ENCODE data around the gene ZSCAN23. TPM values are rescaled to one million over a fixed set of nuclear protein-coding genes. Genes with fewer than 3 reads are reported as not detected.
A peak's percentile ranks its signal among the peaks of the same experiment; 100 is the strongest.
"Not testable (repeated sequence)": the region's sequence is repeated elsewhere in the genome, so short reads cannot be mapped to it uniquely, and the experiment has no call there.

Gene ZSCAN23
- total RNA-seq, 1 donor from 2014 or later, result 1.5 TPM

GRCh38 chr6:28442586-28442985, 705 bp downstream of the ZSCAN23 start:
- DNase-seq (ENCODE audit: low spot score), result no peak

- DNase-seq (ENCODE audit: low spot score), result no peak
Measured at GRCh38 chr6:28436404-28436803, 6.9 kb downstream of the ZSCAN23 start.

DNA sequence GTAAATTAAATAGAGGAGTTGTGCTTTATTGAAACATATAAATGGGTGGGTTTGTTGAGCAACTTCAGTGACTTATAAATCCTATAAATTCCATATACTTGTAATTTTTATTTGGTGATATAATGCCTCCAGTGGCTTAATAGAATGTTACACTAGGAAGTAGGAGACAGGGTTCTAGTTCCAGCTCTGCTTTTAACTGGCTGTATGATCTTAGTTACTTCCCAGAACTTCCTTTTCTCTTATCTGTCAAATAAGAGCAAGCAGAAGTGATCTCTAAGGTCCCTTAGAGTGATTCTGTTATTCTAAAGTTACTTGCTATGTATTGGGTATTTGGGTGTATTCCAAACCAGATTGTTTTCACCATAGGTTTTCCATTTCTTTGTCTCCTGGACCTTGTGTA, 10.2 kb downstream of the ZSCAN23 start:
- DNase-seq (ENCODE audit: low spot score), result no peak

- DNase-seq (ENCODE audit: low spot score), result no peak
Measured at GRCh38 chr6:28429781-28430180, 13.5 kb downstream of the ZSCAN23 start.

GRCh38 chr6:28425944-28426541, 17.2 kb downstream of the ZSCAN23 start:
- DNase-seq (ENCODE audit: low spot score), result no peak

DNA sequence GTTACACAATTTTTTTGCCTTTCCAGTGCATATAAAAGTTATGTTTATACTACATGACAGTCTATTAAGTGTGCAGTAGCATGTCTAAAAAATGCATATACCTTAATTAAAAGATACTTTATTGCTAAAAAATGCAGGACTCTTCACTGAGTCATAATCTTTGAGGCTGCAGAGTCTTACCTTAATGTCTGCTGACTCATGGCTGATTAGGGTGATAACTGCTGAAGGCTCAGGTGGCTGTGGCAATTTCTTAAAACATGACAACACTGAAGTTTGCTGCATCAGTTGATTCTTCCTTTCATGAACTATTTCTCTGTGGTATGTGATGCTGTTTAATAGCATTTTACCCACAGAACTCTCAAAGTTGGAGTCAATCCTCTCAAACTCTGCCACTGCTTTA, 19.1 kb downstream of the ZSCAN23 start:
- no peak for DNase-seq (ENCODE audit: low spot score)

- no peak for DNase-seq (ENCODE audit: low spot score)
Measured at GRCh38 chr6:28423546-28423945, 19.7 kb downstream of the ZSCAN23 start.

DNA sequence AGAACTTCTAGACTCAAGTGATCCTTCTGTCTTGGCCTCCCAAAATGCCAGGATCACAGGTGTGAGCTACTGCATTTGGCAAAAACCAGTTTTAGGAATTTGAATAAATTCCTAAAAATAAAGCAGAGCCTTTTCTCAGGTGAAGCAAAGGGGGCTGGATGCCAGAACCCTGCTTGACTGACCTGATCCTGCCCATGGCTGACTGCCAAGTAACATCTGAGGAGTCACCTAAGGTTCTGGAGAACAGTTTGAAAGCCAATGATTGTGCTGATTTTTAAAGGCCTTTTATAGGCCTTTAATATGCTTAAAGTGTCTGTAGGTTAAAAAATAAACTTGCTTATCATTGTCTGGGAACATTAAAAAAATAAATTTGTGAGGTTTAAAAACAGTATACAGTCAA, 29.6 kb downstream of the ZSCAN23 start:
- DNase-seq (ENCODE audit: low spot score), result no peak

- DNase-seq (ENCODE audit: low spot score), result no peak
Measured at GRCh38 chr6:28410767-28411166, 32.5 kb downstream of the ZSCAN23 start.

DNA sequence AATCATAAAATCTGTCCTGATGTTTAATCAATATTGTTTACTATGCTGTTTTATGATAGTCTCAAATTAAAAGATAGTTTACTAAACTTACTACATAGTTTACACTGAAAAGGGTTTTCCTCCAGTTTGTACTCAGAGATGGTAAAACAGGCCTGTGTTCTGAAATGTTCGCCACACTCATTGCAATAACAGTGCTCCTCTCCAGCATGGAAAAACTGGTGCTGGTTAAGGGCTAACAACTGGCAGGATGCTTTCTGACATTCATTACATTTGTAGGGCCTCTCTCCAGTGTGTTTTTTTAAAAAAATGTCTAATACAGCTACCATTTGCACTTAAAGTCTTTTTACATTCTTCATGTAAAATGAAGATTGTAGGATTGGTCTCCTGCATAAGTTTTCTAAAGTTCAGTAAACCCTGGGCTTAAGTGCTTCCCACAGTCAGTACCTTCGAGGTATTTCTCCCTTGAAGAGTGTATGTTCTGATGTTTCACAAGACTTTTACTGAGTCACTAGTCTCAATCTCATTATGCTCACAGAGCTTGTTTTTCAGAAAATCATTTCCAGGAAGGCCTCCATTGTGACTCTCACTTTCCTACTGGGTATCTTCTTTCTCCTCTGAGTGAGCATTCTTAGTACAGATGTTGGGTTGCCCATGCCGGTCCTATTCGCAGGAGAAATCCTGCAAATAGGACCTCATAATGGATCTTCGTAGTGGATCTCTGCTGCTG, 35.1 kb downstream of the ZSCAN23 start:
- DNase-seq (ENCODE audit: low spot score), result no peak

GRCh38 chr6:28407401-28407800, 35.9 kb downstream of the ZSCAN23 start:
- DNase-seq (ENCODE audit: low spot score), result no peak

DNA sequence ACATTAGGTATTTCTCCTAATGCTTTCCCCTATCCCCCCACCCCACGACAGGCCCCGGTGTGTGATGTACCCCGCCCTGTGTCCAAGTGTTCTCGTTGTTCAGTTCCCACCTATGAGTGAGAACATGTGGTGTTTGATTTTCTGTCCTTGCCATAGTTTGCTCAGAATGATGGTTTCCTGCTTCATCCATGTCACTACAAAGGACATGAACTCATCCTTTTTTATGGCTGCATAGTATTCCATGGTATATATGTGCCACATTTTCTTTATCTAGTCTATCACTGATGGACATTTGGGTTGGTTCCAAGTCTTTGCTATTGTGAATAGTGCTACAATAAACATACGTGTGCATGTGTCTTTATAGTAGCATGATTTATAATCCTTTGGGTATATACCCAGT, 39.4 kb downstream of the ZSCAN23 start:
- not testable (repeated sequence) for DNase-seq (ENCODE audit: low spot score)

DNA sequence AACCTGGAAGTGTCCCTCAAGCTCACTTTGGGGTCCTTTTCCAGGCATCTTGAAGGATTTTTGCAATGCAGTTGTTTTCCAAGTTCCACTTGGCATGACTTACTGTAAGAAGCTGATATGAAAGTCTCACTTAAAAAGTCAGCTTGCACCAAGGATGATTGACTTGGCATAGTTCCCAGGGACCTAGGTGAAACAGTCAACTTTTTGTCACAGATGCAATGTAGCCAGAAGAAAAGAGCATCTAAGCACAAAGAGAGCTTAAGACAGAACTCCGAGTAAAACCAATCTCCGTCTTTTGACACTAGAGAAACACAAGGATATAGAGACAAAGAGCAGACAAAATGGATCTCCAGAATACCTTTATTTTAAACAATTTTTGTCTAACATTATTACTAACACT, 41.1 kb downstream of the ZSCAN23 start:
- DNase-seq (ENCODE audit: low spot score), result no peak

DNA sequence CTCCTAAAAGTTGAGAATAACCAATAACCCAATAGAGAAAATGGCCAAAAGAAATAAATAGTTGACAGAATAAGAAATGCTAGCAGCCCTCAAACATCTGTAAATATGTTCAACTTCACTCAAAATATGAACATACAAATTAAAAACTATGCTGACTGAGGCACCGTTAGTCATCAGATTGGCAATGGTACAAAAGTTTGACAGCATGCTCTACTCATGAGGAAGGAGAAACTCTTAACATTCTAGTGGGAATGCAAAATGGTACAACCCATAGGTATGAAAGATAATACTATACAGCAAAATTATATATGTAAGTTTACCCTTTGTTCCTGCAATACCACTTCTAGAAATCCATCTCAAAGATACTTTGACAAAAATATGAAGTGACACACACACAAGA, 42.1 kb downstream of the ZSCAN23 start:
- no peak for DNase-seq (ENCODE audit: low spot score)

DNA sequence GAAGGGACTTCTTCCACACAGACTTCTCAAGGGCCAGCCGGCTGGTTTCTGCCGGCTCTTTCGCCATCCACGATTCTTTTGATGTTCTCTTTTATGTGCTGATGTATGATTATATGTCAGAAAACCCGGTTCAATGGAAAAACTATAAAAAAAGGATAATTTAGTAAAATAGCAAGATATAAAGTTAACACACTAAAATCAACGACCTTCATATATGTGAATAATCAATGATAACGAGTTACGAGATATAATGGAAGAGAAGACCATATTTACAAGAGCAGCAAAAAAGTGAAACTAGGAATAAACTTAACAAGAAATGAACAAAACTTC, 43.2 kb downstream of the ZSCAN23 start:
- no peak for DNase-seq (ENCODE audit: low spot score)

DNA sequence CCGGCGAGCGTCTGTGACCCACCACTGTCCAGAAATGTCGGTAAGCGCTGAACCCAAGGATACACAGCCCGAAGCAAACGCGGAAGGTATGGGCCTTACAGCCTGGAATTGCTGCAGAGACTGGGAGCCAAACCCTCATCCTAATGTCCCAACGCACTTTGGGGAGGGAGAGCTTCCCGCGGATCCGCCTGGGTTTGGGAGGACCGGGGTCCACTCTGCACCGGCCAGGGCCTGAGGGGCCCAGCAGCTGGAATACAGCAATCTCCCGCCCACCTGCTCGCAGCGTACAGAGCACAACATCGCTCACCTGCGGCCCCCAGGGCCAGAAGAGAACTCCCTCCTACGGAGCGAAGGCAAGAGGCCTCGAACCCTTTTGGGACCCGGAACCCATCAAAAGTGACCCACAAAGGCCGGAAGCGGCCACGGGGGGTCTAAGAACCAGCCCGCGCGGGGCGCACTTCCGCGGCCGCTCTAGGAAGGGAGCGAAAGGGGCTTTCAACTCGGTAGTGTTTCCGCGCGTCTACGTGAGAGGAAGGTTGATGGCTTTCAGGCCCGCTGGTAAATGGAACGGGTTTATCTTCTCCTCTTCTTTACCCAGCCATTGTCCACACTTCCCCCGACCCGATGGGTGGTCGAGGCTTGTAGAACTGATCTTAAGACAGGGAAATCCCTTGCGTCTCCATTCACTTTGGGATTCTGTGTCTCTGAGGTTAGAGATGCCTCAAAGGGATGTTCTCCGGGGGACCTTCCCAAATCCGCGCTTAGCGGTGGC, 43.8 kb downstream of the ZSCAN23 start, which contains the start of gene ZSCAN12:
TSS of gene ZSCAN12 (minus strand) at position 398 of the 772 bp plus-strand sequence. CDS start 1,342 bp downstream, outside the sequence.
- DNase-seq (ENCODE audit: low spot score), result peak; percentile 92

GRCh38 chr6:28395918-28396317, 47.4 kb downstream of the ZSCAN23 start:
- no peak for DNase-seq (ENCODE audit: low spot score)

DNA sequence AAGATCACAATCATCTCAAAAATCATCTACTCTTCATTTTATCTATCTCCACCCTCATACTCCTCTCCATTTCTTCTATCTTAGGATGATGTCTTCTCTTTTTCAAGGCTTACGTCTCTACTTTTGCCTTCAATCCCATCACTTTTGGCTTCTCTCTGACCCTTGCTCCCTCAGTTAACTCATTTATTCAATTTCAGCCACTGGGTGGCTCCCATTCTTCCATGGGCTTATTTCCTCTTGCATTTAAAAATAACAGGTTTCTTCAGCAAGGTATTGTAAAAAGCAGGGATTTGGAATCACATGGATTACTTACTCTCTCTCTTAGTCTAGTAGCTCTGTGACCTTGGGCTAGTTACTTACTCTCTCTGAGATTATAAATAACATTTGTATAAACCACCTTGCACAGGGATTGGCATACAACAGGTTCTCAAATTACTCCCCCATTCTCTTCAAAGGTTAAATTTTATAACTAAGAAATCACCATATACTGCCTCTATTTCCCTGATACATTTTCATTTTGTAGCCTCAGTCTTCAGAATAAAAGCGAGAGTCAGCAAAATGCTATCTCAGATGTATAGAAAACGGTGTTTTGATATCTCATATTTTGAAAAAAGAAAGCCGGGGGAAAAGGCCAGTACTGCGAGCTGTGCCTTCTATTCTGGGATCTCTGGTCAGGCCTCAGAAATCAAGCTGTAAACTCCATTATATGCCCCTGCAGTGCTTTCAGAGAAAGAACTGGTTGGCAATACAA, 49.2 kb downstream of the ZSCAN23 start:
- DNase-seq (ENCODE audit: low spot score), result no peak

GRCh38 chr6:28390688-28391087, 52.6 kb downstream of the ZSCAN23 start:
- no peak for DNase-seq (ENCODE audit: low spot score)

DNA sequence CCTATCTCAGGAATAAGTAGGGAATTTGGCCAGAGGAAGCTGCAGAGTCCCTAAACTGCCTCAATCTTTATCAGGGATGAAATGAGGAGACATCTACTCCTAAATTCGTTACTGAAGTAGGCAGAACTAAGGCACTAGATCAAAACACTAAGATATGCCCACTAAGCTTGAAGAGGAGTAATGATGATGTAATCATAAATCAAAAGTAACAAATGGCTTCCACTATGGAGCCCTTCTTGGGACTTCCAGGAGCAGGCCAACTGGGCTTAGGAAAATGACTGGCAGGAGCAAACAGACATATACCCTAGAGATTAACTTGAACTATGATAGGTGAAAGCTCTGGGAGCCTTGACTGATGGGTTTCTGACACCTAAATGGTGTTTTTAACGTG, 59.2 kb downstream of the ZSCAN23 start:
- no peak for DNase-seq (ENCODE audit: low spot score)

DNA sequence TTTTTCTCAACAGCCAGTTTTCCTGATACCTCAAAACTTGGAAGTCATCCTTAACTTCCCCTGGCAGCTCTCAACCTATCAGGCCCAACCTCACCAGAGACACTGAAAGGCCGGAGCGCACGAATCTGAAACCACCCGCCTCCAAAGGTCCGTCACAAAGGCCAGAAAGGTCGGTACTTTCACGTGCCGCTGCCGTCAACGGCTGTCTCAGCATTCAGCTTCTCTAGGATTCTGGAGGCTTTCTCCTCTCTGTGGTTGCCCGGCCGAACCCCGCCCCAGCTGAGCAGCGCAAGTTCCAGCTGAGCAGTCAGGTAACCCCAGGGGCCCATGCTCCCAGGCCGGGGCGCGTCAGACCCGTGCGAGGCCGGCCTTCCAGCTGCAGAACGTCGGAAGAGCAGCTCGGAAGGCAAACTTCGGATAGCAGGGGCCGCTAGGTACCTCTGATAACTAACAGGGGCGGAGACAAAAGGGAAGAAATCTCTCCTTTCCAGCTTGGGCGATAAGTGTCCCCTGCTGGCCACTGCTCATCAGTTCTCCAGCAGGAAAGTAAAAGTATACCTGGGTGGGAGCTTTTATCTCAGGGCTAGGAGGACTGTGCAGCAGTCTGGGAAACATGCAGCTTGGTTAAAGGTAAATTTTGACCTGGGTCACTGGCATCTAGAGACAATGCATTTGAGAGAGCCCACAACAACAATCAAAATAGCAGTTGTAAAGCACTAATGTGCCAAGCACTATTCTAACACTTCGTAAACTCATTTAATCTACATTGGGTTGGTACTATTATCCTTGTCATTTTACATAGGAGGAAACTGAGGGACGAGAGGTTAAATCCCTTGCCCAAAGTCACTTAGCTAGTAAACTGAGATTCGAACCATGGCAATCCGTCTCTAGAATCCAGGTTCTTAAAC, 59.8 kb downstream of the ZSCAN23 start:
- DNase-seq (ENCODE audit: low spot score), result peak; percentile 93

Measured in mesenteric fat pad (tissue), 1 donor.